Panc1 (cell line): ENCODE results near the gene C12orf57. TPM values are rescaled to one million over a fixed set of nuclear protein-coding genes. Genes with fewer than 3 reads are reported as not detected.

Experiments
- ATAC-seq: fragments of 200-7000 bp; cut with Tn5 transposase; 2 replicates; pipeline ENCODE4 v1.9.1; 2020; ENCODE audit warnings: mild to moderate bottlenecking, moderate library complexity
- BruUV-seq: library from RNA; stranded (reverse); fragments of 400-500 nt; replicated peaks from 2 replicates; lab custom pipeline; 2021; lab: Mats Ljungman, UMichigan
- CTCF ChIA-PET: fragments of 300-600 bp; sonication (Branson Sonifier 250); formaldehyde crosslinking; loops from one replicate; lab custom pipeline; 2022; ENCODE audit warnings: antibody characterized with exemption; lab: Charles Lee
- POLR2A ChIA-PET: fragments of 300-600 bp; sonication (Branson Sonifier 250); formaldehyde crosslinking; loops from one replicate; lab custom pipeline; 2022; ENCODE audit warnings: antibody characterized with exemption; lab: Charles Lee
- DNase-seq: peaks from one replicate; pipeline ENCODE4 v3.0.0-alpha.2; 2010; ENCODE audit warnings: low read depth, low spot score
- H3K27ac ChIP-seq: 2 replicates; pipeline ENCODE4 v1.5.1; 2011; ENCODE audit warnings: mild to moderate bottlenecking, low read length, inconsistent platforms
- H3K27me3 ChIP-seq: fragments of 200-500 bp; sonication (Bioruptor generic); 2 replicates; pipeline ENCODE4 v1.6.0; 2014; ENCODE audit warnings: low read length, inconsistent platforms; ENCODE audit not compliant: control insufficient read depth, insufficient read depth
- H3K36me3 ChIP-seq: fragments of 200-500 bp; sonication (Bioruptor generic); 2 replicates; pipeline ENCODE4 v1.5.1; 2014; ENCODE audit warnings: inconsistent platforms, mild to moderate bottlenecking, low read length, moderate library complexity; ENCODE audit not compliant: control insufficient read depth, insufficient read depth
- H3K4me1 ChIP-seq: 2 replicates; pipeline ENCODE4 v1.5.1; 2011; ENCODE audit warnings: inconsistent platforms, mild to moderate bottlenecking, low read length, moderate library complexity; ENCODE audit not compliant: control insufficient read depth, insufficient read depth
- H3K4me3 ChIP-seq, 2 experiments: 2 replicates each; pipeline ENCODE4 v1.5.1; 2011 to 2012; ENCODE audit warnings: low read depth in 2 of 2, low read length in 2 of 2, mild to moderate bottlenecking in 2 of 2, inconsistent platforms in 1 of 2, moderate library complexity in 1 of 2
- H3K9me3 ChIP-seq: fragments of 200-500 bp; sonication (Bioruptor generic); 2 replicates; pipeline ENCODE4 v1.5.1; 2014; ENCODE audit warnings: low read depth, mild to moderate bottlenecking, inconsistent platforms, low read length, moderate library complexity; ENCODE audit not compliant: control insufficient read depth, insufficient read depth
- POLR2AphosphoS5 ChIP-seq: IDR thresholded peaks from 2 replicates; pipeline ENCODE4 v1.6.1; 2012; ENCODE audit warnings: mild to moderate bottlenecking, low read depth, low read length, moderate library complexity
- SIN3A ChIP-seq: IDR thresholded peaks from 2 replicates; pipeline ENCODE4 v1.6.1; 2012; ENCODE audit warnings: low read depth, mild to moderate bottlenecking, low read length, moderate library complexity, borderline replicate concordance; ENCODE audit not compliant: insufficient read depth
- TCF7L2 ChIP-seq: IDR thresholded peaks from 2 replicates; pipeline ENCODE4 v1.6.1; 2011; ENCODE audit warnings: mild to moderate bottlenecking, low read depth, low read length, inconsistent platforms
- in situ Hi-C: cut with HindIII; loops from 2 replicates; pipeline ENCODE4 v1.10.0; 2016; ENCODE audit warnings: low sequenced_read_pairs, low pct_unique_long_range_greater_than_20kb
- intact Hi-C: fragments of 100-400 bp; cut with micrococcal nuclease; formaldehyde crosslinking; loops from one replicate; pipeline ENCODE4 v1.10.0; 2022; ENCODE audit not compliant: unreplicated experiment
- total RNA-seq: library from RNA; stranded (reverse); gene quantifications from one replicate; pipeline ENCODE4 v1.2.1, GENCODE V29; 2021; ENCODE audit not compliant: unreplicated experiment
- TF ChIP-seq, protein P1 (sequence below), 2 experiments: IDR thresholded peaks; 2 replicates each; pipeline ENCODE4 v1.6.1; 2011 to 2012; ENCODE audit warnings: low read depth in 2 of 2, control low read depth in 1 of 2, low read length in 1 of 2, mild to moderate bottlenecking in 1 of 2, moderate library complexity in 1 of 2; ENCODE audit not compliant: insufficient read depth in 1 of 2
- TF ChIP-seq, protein P2 (sequence below): fragments of 450-650 bp; IDR thresholded peaks from 2 replicates; pipeline ENCODE4 v1.5.1; 2017; ENCODE audit warnings: mild to moderate bottlenecking

Gene C12orf57
- total RNA-seq, 1 experiment from 2014 or later, result 126 TPM

DNA sequence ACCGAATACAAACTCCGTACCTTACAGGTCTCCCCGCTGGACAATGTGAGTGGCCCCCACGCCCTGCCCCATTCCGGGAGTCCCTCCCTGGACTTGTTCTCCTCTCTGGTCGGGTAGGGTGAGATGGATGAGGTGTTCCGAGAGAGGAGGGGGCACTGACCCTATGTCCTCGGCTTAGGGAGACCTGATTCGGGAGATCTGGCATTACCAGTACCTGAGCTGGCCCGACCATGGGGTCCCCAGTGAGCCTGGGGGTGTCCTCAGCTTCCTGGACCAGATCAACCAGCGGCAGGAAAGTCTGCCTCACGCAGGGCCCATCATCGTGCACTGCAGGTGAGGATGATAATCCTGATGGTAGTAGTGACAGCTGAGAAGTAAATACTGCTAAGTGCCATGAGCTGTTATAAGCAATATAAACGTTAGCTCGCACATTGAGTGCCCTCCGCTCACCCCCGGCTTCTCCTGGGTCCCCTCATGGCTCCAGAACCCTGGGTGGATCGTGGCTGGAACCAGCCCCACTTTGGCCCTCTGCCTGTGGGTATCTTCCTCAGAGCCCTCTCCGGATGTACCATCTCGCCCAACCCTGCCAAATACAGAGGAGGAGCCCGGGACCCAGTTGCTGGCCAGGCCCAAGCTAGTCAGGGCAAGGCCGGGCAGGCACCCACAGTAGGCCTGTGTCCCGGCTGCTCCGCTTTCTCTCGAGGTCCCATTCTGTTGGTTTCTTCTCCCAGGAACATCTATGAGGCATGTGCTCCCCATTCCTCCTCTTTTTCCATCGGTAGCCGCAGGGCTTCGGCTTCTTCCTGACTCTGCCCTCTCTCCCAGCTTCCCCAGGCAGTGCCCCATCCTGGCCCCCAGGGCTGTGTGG is 14.2 kb downstream of the C12orf57 start:
- H3K27me3 ChIP-seq, result no peaks in the 10 kb centered on the region
- ChIA-PET POLR2A (no interaction called here), CTCF (no interaction called here)
- in situ Hi-C loops, result no loop called here
- H3K36me3 ChIP-seq, result peaks cover 4% of the 10 kb centered on the region; the same call in 1 of the 2 replicates
- no peak overlapping the region for H3K27ac ChIP-seq
- intact Hi-C loops, result no loop called here
- no peak for DNase-seq
- no TSS peak for BruUV-seq
- no peaks in the 10 kb centered on the region for H3K9me3 ChIP-seq
- no peak overlapping the region for H3K4me3 ChIP-seq
- TF ChIP-seq SIN3A (no peak), TCF7L2 (no peak)
- TF ChIP-seq, protein P1, sequence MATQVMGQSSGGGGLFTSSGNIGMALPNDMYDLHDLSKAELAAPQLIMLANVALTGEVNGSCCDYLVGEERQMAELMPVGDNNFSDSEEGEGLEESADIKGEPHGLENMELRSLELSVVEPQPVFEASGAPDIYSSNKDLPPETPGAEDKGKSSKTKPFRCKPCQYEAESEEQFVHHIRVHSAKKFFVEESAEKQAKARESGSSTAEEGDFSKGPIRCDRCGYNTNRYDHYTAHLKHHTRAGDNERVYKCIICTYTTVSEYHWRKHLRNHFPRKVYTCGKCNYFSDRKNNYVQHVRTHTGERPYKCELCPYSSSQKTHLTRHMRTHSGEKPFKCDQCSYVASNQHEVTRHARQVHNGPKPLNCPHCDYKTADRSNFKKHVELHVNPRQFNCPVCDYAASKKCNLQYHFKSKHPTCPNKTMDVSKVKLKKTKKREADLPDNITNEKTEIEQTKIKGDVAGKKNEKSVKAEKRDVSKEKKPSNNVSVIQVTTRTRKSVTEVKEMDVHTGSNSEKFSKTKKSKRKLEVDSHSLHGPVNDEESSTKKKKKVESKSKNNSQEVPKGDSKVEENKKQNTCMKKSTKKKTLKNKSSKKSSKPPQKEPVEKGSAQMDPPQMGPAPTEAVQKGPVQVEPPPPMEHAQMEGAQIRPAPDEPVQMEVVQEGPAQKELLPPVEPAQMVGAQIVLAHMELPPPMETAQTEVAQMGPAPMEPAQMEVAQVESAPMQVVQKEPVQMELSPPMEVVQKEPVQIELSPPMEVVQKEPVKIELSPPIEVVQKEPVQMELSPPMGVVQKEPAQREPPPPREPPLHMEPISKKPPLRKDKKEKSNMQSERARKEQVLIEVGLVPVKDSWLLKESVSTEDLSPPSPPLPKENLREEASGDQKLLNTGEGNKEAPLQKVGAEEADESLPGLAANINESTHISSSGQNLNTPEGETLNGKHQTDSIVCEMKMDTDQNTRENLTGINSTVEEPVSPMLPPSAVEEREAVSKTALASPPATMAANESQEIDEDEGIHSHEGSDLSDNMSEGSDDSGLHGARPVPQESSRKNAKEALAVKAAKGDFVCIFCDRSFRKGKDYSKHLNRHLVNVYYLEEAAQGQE (IDR thresholded peaks at IDR 0.05; ENCODE audit: insufficient read depth in 1 of 2, low read depth in 2 of 2, low read length in 1 of 2), result no peak
- peaks cover 13% of the 10 kb centered on the region for H3K4me1 ChIP-seq
- no peak for ATAC-seq

DNA sequence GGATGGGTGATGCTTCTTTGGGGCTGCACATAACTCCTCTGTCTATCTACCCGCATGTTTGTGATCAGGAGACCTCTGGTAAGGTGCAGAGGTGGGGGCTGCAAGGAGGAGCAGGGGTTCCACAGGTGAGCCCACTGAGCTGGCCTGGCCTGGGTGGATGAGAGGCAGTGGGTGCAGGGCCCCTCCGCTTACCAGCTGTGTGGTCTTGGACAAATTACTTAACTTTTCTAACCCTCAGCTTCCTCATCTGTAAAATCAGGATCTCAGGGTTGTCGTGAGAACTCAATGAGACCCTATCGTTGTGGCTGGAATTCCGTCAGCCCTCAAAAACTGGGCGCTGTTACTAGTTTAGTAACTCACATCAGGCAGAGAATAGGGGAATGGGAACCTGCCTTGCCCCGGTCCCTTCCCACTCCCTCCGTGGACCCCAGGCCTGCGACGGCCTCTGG is 14.8 kb downstream of the C12orf57 start:
- Histone ChIP-seq H3K9me3 (no peaks in the 10 kb centered on the region), H3K36me3 (peaks cover 6% of the 10 kb centered on the region; the same call in 1 of the 2 replicates), H3K4me3 (no peak overlapping the region), H3K4me1 (peaks cover 13% of the 10 kb centered on the region), H3K27ac (no peak overlapping the region), H3K27me3 (no peaks in the 10 kb centered on the region)
- no peak for ATAC-seq
- no peak for DNase-seq
- in situ Hi-C loops, result no loop called here
- CTCF ChIA-PET, result no interaction called here
- TF ChIP-seq, protein P1 (IDR thresholded peaks at IDR 0.05; ENCODE audit: insufficient read depth in 1 of 2, low read depth in 2 of 2, low read length in 1 of 2), result no peak
- no peak for TF ChIP-seq SIN3A
- no peak for TF ChIP-seq TCF7L2
- TF ChIP-seq, protein P2, sequence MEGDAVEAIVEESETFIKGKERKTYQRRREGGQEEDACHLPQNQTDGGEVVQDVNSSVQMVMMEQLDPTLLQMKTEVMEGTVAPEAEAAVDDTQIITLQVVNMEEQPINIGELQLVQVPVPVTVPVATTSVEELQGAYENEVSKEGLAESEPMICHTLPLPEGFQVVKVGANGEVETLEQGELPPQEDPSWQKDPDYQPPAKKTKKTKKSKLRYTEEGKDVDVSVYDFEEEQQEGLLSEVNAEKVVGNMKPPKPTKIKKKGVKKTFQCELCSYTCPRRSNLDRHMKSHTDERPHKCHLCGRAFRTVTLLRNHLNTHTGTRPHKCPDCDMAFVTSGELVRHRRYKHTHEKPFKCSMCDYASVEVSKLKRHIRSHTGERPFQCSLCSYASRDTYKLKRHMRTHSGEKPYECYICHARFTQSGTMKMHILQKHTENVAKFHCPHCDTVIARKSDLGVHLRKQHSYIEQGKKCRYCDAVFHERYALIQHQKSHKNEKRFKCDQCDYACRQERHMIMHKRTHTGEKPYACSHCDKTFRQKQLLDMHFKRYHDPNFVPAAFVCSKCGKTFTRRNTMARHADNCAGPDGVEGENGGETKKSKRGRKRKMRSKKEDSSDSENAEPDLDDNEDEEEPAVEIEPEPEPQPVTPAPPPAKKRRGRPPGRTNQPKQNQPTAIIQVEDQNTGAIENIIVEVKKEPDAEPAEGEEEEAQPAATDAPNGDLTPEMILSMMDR, result no peak
- TF ChIP-seq POLR2AphosphoS5, result no peak
- intact Hi-C loops, result no loop called here
- POLR2A ChIA-PET, result no interaction called here
- no TSS peak for BruUV-seq
